ENCODE data around the gene SH3BP1.
"Not testable (repeated sequence)": the region's sequence is repeated elsewhere in the genome, so short reads cannot be mapped to it uniquely, and the experiment has no call there.

Gene SH3BP1

GRCh38 chr22:37604875-37605274, 34.6 kb upstream of the SH3BP1 start:
- no peak for DNase-seq (ENCODE audit: insufficient read length, low spot score)
- TF ChIP-seq POLR2A (IDR thresholded peaks at IDR 0.05; ENCODE audit: low read depth, low read length), result no peak
- no peak for TF ChIP-seq POLR2AphosphoS5 (IDR thresholded peaks at IDR 0.05; ENCODE audit: low read depth, low read length)
- TF ChIP-seq SPI1 (IDR thresholded peaks at IDR 0.05; ENCODE audit: low read depth, low read length), result no peak
- no peak for TF ChIP-seq PAX5 (IDR thresholded peaks at IDR 0.05; ENCODE audit: insufficient read depth, low read length, severe bottlenecking)
- TF ChIP-seq POU2F2 (IDR thresholded peaks at IDR 0.05; ENCODE audit: low read depth, low read length), result no peak
- TF ChIP-seq TAF1 (IDR thresholded peaks at IDR 0.05; ENCODE audit: low read depth, low read length), result no peak
- FAIRE-seq, result no peak

DNA sequence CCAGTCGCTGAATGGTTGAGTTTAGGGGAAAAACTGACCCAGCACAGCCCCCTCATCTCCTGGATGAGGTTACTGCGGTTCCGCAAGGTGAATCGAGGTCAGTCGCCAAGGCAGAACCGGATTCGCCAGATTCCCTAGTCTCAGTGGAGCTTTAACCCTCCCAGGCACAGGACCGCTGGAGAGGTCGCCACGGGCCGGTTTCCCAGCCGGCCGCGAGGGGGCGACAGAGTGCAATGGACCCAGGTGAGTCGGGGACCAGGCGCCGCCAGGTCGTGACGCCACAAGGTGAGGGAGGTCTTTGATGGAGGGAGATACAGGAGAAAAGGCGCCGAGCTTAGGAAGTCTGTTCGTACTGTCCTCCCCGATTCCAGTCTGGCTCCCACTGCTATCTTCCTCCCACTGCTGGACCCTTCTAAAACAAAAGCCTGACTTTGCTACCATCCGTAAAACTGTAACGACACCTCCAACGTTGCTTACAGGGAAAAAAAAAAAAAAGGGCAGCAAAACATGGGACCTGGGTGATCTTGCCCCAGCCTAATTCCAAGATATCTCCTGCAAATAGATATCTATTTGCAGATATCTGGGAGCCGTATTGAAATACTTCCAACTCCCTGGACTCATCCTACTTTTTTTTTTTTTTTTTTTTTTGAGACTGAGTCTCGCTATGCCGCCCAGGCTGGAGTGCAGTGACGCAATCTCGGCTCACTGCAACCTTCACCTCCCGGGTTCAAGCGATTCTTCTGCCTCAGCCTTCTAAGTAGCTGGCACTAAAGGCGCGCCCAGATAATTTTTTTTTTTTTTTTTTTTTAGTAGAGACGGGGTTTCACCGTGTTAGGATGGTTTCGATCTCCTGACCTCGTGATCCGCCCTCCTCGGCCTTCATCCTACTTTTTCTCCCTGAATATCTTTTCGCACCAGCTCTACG, 32.2 kb upstream of the SH3BP1 start:
- DNase-seq (ENCODE audit: insufficient read length, low spot score) (peak; percentile 69), FAIRE-seq (peak; percentile 94)
- TF ChIP-seq POU2F2 (IDR thresholded peaks at IDR 0.05; ENCODE audit: low read depth, low read length), result no peak
- no peak for TF ChIP-seq POLR2A (IDR thresholded peaks at IDR 0.05; ENCODE audit: low read depth, low read length)
- no peak for TF ChIP-seq PAX5 (IDR thresholded peaks at IDR 0.05; ENCODE audit: insufficient read depth, low read length, severe bottlenecking)
- no peak for TF ChIP-seq POLR2AphosphoS5 (IDR thresholded peaks at IDR 0.05; ENCODE audit: low read depth, low read length)
- no peak for TF ChIP-seq SPI1 (IDR thresholded peaks at IDR 0.05; ENCODE audit: low read depth, low read length)
- no peak for TF ChIP-seq TAF1 (IDR thresholded peaks at IDR 0.05; ENCODE audit: low read depth, low read length)

GRCh38 chr22:37607935-37608476, 31.5 kb upstream of the SH3BP1 start:
- no peak for TF ChIP-seq SPI1 (IDR thresholded peaks at IDR 0.05; ENCODE audit: low read depth, low read length)
- no peak for TF ChIP-seq PAX5 (IDR thresholded peaks at IDR 0.05; ENCODE audit: insufficient read depth, low read length, severe bottlenecking)
- TF ChIP-seq POLR2A (IDR thresholded peaks at IDR 0.05; ENCODE audit: low read depth, low read length), result no peak
- no peak for TF ChIP-seq POU2F2 (IDR thresholded peaks at IDR 0.05; ENCODE audit: low read depth, low read length)
- no peak for DNase-seq (ENCODE audit: insufficient read length, low spot score)
- no peak for FAIRE-seq

GRCh38 chr22:37608477-37609239, 30.8 kb upstream of the SH3BP1 start, which contains the start of gene GGA1:
TSS of gene GGA1 (plus strand) at chr22:37608834. CDS start at chr22:37608861, 27 bp downstream.
- FAIRE-seq (peak; percentile 96), DNase-seq (ENCODE audit: insufficient read length, low spot score) (peak; percentile 91)
- TF ChIP-seq SPI1 (IDR thresholded peaks at IDR 0.05; ENCODE audit: low read depth, low read length) (peak; percentile 87), POLR2AphosphoS5 (IDR thresholded peaks at IDR 0.05; ENCODE audit: low read depth, low read length) (no peak; the same call in 1 of the 2 replicates), POLR2A (IDR thresholded peaks at IDR 0.05; ENCODE audit: low read depth, low read length) (peak; percentile 80; the same call in 1 of the 2 replicates), POU2F2 (IDR thresholded peaks at IDR 0.05; ENCODE audit: low read depth, low read length) (0 out of 2 replicates have a peak, but pooled peaks have one; percentile 8), TAF1 (IDR thresholded peaks at IDR 0.05; ENCODE audit: low read depth, low read length) (no peak; the same call in none of the 2 replicates), PAX5 (IDR thresholded peaks at IDR 0.05; ENCODE audit: insufficient read depth, low read length, severe bottlenecking) (no peak)

DNA sequence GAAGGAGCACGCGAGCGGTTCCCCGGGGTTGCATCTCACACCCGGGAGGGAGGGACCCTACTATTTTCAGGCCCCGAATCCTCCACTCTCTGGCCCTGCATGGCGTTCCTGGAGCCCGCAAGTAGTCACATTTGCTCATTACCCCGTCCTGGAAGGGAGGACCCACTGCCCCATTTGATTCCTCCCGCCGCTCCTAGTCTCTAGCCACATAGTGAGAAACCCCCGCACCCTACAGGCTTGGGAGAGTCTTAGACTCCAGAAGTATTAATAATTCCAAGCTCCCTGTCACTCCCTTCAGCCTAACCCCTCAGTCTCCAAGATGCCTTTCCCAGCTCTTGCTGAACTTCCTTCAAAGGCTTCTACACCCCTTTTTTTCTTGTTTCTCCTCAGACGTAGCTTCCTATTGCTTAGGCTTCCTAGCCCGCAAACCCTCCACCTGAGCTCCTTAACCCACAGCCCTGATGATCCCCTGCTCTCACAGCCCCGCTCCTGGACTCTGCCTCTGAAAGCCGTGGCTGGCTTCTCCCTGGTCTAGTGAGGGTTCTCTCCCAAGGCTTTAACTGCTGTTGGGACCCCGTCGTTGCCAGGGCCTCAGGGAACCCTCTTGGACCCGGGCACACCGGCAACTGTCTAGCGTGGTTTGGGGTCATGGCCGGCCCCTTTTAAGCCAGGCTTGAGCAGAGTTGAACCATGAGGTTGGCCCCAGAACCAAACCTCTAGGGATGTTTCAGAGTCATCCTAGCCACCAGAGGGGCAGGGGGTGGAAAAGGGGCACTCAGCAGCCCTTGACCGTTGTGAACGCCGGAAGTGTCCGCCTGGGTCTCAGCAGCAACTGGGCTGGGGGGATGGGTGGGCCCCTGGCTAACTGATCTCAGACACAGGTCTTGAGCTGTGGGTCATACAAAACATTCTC, 30.0 kb upstream of the SH3BP1 start:
- no peak for DNase-seq (ENCODE audit: insufficient read length, low spot score)
- TF ChIP-seq POLR2AphosphoS5 (IDR thresholded peaks at IDR 0.05; ENCODE audit: low read depth, low read length) (peak; percentile 51), PAX5 (IDR thresholded peaks at IDR 0.05; ENCODE audit: insufficient read depth, low read length, severe bottlenecking) (no peak), TAF1 (IDR thresholded peaks at IDR 0.05; ENCODE audit: low read depth, low read length) (peak; percentile 98), POU2F2 (IDR thresholded peaks at IDR 0.05; ENCODE audit: low read depth, low read length) (no peak), POLR2A (IDR thresholded peaks at IDR 0.05; ENCODE audit: low read depth, low read length) (peak; percentile 15), SPI1 (IDR thresholded peaks at IDR 0.05; ENCODE audit: low read depth, low read length) (no peak)
- no peak for FAIRE-seq

- FAIRE-seq, result not testable (repeated sequence)
Observed at GRCh38 chr22:37610153-37610475, 29.4 kb upstream of the SH3BP1 start.

DNA sequence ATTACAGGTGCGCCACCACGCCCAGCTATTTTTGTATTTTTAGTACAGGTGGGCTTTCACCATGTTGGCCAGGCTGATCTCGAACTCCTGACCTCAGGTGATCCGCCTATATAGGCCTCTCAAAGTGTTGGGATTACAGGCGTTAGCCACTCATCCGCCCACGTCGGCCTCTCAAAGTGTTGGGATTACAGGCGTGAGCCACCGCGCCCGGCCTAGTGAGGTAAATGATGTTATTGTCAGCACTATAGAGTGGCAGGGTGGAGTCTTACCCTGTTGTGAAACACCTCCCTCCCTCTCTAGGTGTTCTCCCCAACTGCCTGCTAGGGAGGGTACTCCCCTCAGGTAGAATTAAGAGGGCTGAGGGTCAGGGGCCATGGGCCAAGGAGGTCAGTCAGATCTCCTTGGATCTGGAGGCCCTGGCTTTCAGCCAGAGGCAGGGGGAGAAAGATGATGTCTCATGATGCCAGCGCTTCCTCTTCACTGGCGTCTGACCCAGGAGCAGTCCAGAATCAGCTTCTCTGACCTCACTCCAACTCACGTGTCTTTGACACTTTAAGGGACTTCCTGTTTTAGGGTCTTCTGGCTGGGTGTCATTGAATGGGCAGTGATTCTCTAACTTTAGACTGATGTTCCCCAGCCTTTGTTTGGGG, 28.9 kb upstream of the SH3BP1 start:
- DNase-seq (ENCODE audit: insufficient read length, low spot score) (no peak), FAIRE-seq (no peak)
- TF ChIP-seq POLR2A (IDR thresholded peaks at IDR 0.05; ENCODE audit: low read depth, low read length) (no peak), SPI1 (IDR thresholded peaks at IDR 0.05; ENCODE audit: low read depth, low read length) (peak; percentile 56)

More at GRCh38 chr22:37610153-37610475, 29.4 kb upstream of the SH3BP1 start:
- not testable (repeated sequence) for DNase-seq (ENCODE audit: insufficient read length, low spot score)
- 0 out of 2 replicates have a peak, but pooled peaks have one; percentile 9 for TF ChIP-seq POLR2A (IDR thresholded peaks at IDR 0.05; ENCODE audit: low read depth, low read length)

DNA sequence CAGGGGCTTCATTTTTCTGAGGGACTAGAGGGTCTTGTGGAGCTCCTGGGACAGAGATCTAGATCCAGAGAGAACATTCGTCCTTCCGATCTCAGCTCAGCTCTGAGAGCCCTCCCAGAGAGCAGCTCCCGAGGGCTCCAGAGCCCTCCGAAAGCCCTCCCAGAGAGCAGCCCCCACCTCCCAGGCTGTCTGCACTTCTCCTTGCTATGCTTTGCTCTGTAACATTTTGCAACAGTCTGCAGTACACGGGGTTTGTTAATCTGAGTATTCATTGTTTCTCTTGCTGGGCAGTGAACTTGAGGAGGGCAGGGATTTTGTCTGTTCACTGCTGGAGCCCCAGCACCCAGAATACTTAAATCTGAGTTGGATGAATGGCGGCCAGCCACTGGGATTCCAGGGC, 28.3 kb upstream of the SH3BP1 start:
- FAIRE-seq (no peak), DNase-seq (ENCODE audit: insufficient read length, low spot score) (no peak)
- TF ChIP-seq SPI1 (IDR thresholded peaks at IDR 0.05; ENCODE audit: low read depth, low read length) (no peak), POU2F2 (IDR thresholded peaks at IDR 0.05; ENCODE audit: low read depth, low read length) (no peak), POLR2A (IDR thresholded peaks at IDR 0.05; ENCODE audit: low read depth, low read length) (no peak)

Measured in GM12891 (cell line).